HFFc6 (cell line): ENCODE results near the gene PPP4R1. TPM values are rescaled to one million over a fixed set of nuclear protein-coding genes. Genes with fewer than 3 reads are reported as not detected.

Experiments
- DNase-seq: peaks from one replicate; pipeline ENCODE4 v3.0.0-alpha.2; 2018
- H3K27ac Mint-ChIP-seq: 2 replicates; pipeline ENCODE4 v1.8.0; 2020; ENCODE audit warnings: mild to moderate bottlenecking, mixed read lengths
- H3K27me3 Mint-ChIP-seq: 2 replicates; pipeline ENCODE4 v1.8.0; 2021; ENCODE audit warnings: mild to moderate bottlenecking, moderate library complexity, mixed read lengths; ENCODE audit not compliant: insufficient read depth
- H3K36me3 Mint-ChIP-seq: 2 replicates; pipeline ENCODE4 v1.8.0; 2021; ENCODE audit warnings: low read depth, mixed read lengths
- H3K4me1 Mint-ChIP-seq: 2 replicates; pipeline ENCODE4 v1.8.0; 2020; ENCODE audit warnings: low read depth, mixed read lengths
- H3K4me3 Mint-ChIP-seq: 2 replicates; pipeline ENCODE4 v1.8.0; 2020; ENCODE audit warnings: mild to moderate bottlenecking, moderate library complexity, mixed read lengths
- H3K9me3 Mint-ChIP-seq: 2 replicates; pipeline ENCODE4 v1.8.0; 2020; ENCODE audit warnings: mild to moderate bottlenecking, mixed read lengths
- CTCF ChIP-seq: fragments of 200-600 bp; sonication (generic); IDR thresholded peaks from 2 replicates; pipeline ENCODE4 v1.5.0; 2021; ENCODE audit warnings: antibody characterized with exemption, mild to moderate bottlenecking
- total RNA-seq, 6 experiments: library from RNA; stranded (reverse); fragmentation: NEBNext Ultra II Directional; extraction: Animal tissue kit (Norgen Biotek cat#: 25700); gene quantifications; 2 replicates in 1 of 6; 3 replicates in 5 of 6; pipeline ENCODE4 v1.2.3, GENCODE V29; 2021

PPP4R1 gene
- total RNA-seq, 6 experiments from 2014 or later: 83.0 to 107 (median 103) TPM

GRCh38 chr18:9628984-9629383 is 14.6 kb upstream of the PPP4R1 start:
- Mint-ChIP-seq H3K4me3 (no peak overlapping the region), H3K27ac (no peak overlapping the region), H3K27me3 (no peaks in the 10 kb centered on the region; the same call in 1 of the 2 replicates), H3K4me1 (peaks cover 71% of the 10 kb centered on the region), H3K36me3 (0 out of 2 replicates have a peak, but pooled peaks cover 10% of the 10 kb centered on the region), H3K9me3 (no peaks in the 10 kb centered on the region)
- TF ChIP-seq CTCF: no peak
- DNase-seq: no peak

GRCh38 chr18:9627642-9628041 is 13.3 kb upstream of the PPP4R1 start:
- Mint-ChIP-seq H3K9me3 (no peaks in the 10 kb centered on the region), H3K36me3 (0 out of 2 replicates have a peak, but pooled peaks cover 10% of the 10 kb centered on the region), H3K27me3 (no peaks in the 10 kb centered on the region; the same call in 1 of the 2 replicates), H3K4me3 (peak overlapping the region; percentile 14), H3K4me1 (peaks cover 64% of the 10 kb centered on the region), H3K27ac (peak overlapping the region; percentile 90)
- no peak for TF ChIP-seq CTCF
- peak; percentile 63 for DNase-seq

GRCh38 chr18:9619990-9620389 is 5.6 kb upstream of the PPP4R1 start:
- no peak for DNase-seq
- Mint-ChIP-seq H3K27me3 (no peaks in the 10 kb centered on the region), H3K4me3 (peak overlapping the region; percentile 79), H3K27ac (peak overlapping the region; percentile 89), H3K9me3 (no peaks in the 10 kb centered on the region), H3K4me1 (peaks cover 47% of the 10 kb centered on the region), H3K36me3 (no peaks in the 10 kb centered on the region)
- TF ChIP-seq CTCF: no peak

- peak overlapping the region; percentile 79 for H3K4me3 Mint-ChIP-seq
- H3K27ac Mint-ChIP-seq: peak overlapping the region; percentile 89
- no peaks in the 10 kb centered on the region for H3K9me3 Mint-ChIP-seq
- H3K36me3 Mint-ChIP-seq: no peaks in the 10 kb centered on the region
- DNase-seq: peak; percentile 73
- no peak for TF ChIP-seq CTCF
- H3K4me1 Mint-ChIP-seq: peaks cover 47% of the 10 kb centered on the region
- H3K27me3 Mint-ChIP-seq: no peaks in the 10 kb centered on the region
Observed at GRCh38 chr18:9619545-9619944, 5.2 kb upstream of the PPP4R1 start.

GRCh38 chr18:9619056-9619455 is 4.7 kb upstream of the PPP4R1 start:
- peak overlapping the region; percentile 44 for H3K4me3 Mint-ChIP-seq
- peak overlapping the region; percentile 89 for H3K27ac Mint-ChIP-seq
- H3K27me3 Mint-ChIP-seq: no peaks in the 10 kb centered on the region
- no peak for DNase-seq
- H3K36me3 Mint-ChIP-seq: no peaks in the 10 kb centered on the region
- H3K4me1 Mint-ChIP-seq: peaks cover 47% of the 10 kb centered on the region
- TF ChIP-seq CTCF: no peak
- no peaks in the 10 kb centered on the region for H3K9me3 Mint-ChIP-seq
